IMR-90 (cell line): ENCODE data around the gene SLC26A8. TPM values are rescaled to one million over a fixed set of nuclear protein-coding genes. Genes with fewer than 3 reads are reported as not detected.

ENCODE experiments used
- ATAC-seq: fragments of 200-7000 bp; cut with Tn5 transposase; 2 replicates; pipeline ENCODE4 v1.9.1; 2020; ENCODE audit warnings: low read depth, mild to moderate bottlenecking, moderate library complexity
- BruUV-seq: library from RNA; stranded (reverse); fragments of 400-500 nt; replicated peaks from 2 replicates; lab custom pipeline; 2021; lab: Mats Ljungman, UMichigan
- CTCF ChIA-PET: fragments of 300-600 bp; formaldehyde crosslinking; extraction: SDS; loops from one replicate; lab custom pipeline; 2021; ENCODE audit warnings: antibody characterized with exemption; lab: Yijun Ruan, JAX
- POLR2A ChIA-PET: fragments of 300-600 bp; sonication (Branson Sonifier 250); formaldehyde crosslinking; loops from one replicate; lab custom pipeline; 2022; ENCODE audit warnings: antibody characterized with exemption; ENCODE audit not compliant: unreplicated experiment; lab: Charles Lee
- DNase-seq: peaks from one replicate; pipeline ENCODE4 v3.0.0; 2013
- H2AFZ ChIP-seq: replicated peaks from 2 replicates; pipeline ENCODE3; 2013; ENCODE audit warnings: low read length, mild to moderate bottlenecking; ENCODE audit not compliant: poor library complexity
- H2AK5ac ChIP-seq: 2 replicates; pipeline ENCODE4 v1.6.1; 2013; ENCODE audit warnings: low read depth, low read length, inconsistent platforms
- H2AK9ac ChIP-seq: replicated peaks from 2 replicates; pipeline ENCODE3; 2013; ENCODE audit warnings: mild to moderate bottlenecking, low read depth, low read length, moderate library complexity; ENCODE audit not compliant: poor library complexity
- H2BK120ac ChIP-seq: 2 replicates; pipeline ENCODE4 v1.6.1; 2013; ENCODE audit warnings: low read depth, low read length, inconsistent platforms
- H2BK15ac ChIP-seq: 3 replicates; pipeline ENCODE4 v1.6.1; 2013; ENCODE audit warnings: low read depth, low read length, inconsistent platforms
- H2BK20ac ChIP-seq: 2 replicates; pipeline ENCODE4 v1.6.1; 2013; ENCODE audit warnings: low read depth, mild to moderate bottlenecking, inconsistent platforms, low read length, moderate library complexity
- H2BK5ac ChIP-seq: 2 replicates; pipeline ENCODE4 v1.6.1; 2013; ENCODE audit warnings: mild to moderate bottlenecking, low read depth, low read length, inconsistent platforms; ENCODE audit not compliant: poor library complexity, severe bottlenecking
- H3K14ac ChIP-seq: replicated peaks from 2 replicates; pipeline ENCODE4 v1.6.1; 2013; ENCODE audit warnings: low read depth, low read length, inconsistent platforms
- H3K18ac ChIP-seq: 2 replicates; pipeline ENCODE4 v1.6.1; 2013; ENCODE audit warnings: low read depth, low read length, control low read depth
- H3K23ac ChIP-seq: 2 replicates; pipeline ENCODE4 v1.6.1; 2013; ENCODE audit warnings: low read depth, low read length, inconsistent platforms
- H3K27ac ChIP-seq: 2 replicates; pipeline ENCODE4 v1.5.1; 2013; ENCODE audit warnings: mild to moderate bottlenecking, control low read depth, low read length; ENCODE audit not compliant: insufficient read depth
- H3K27me3 ChIP-seq: 2 replicates; pipeline ENCODE4 v1.6.1; 2013; ENCODE audit warnings: low read length; ENCODE audit not compliant: control insufficient read depth, insufficient read depth
- H3K36me3 ChIP-seq: 2 replicates; pipeline ENCODE4 v1.6.1; 2013; ENCODE audit warnings: low read length, mixed read lengths; ENCODE audit not compliant: control insufficient read depth, insufficient read depth
- H3K4ac ChIP-seq: 2 replicates; pipeline ENCODE4 v1.6.1; 2013; ENCODE audit warnings: low read depth, low read length, inconsistent platforms
- H3K4me1 ChIP-seq: 2 replicates; pipeline ENCODE4 v1.6.1; 2013; ENCODE audit warnings: low read length, mixed read lengths; ENCODE audit not compliant: control insufficient read depth, insufficient read depth
- H3K4me2 ChIP-seq: 2 replicates; pipeline ENCODE4 v1.6.1; 2013; ENCODE audit warnings: low read depth, mild to moderate bottlenecking, control low read depth, low read length, moderate library complexity
- H3K4me3 ChIP-seq: 2 replicates; pipeline ENCODE4 v1.5.1; 2013; ENCODE audit warnings: low read depth, mild to moderate bottlenecking, control low read depth, low read length, moderate library complexity; ENCODE audit not compliant: insufficient read depth
- H3K56ac ChIP-seq: 2 replicates; pipeline ENCODE4 v1.6.1; 2013; ENCODE audit warnings: low read length, inconsistent platforms; ENCODE audit not compliant: insufficient read depth; ENCODE audit errors: extremely low read depth
- H3K79me1 ChIP-seq, 2 experiments: 2 replicates each; pipeline ENCODE4 v1.6.1; 2013; ENCODE audit warnings: low read length in 2 of 2, inconsistent platforms in 1 of 2, low read depth in 1 of 2
- H3K9ac ChIP-seq: 2 replicates; pipeline ENCODE4 v1.6.1; 2013; ENCODE audit warnings: low read depth, low read length, control low read depth
- H3K9me1 ChIP-seq: 2 replicates; pipeline ENCODE4 v1.6.1; 2013; ENCODE audit warnings: low read length, inconsistent platforms; ENCODE audit not compliant: insufficient read depth
- H3K9me3 ChIP-seq: 2 replicates; pipeline ENCODE4 v1.6.1; 2013; ENCODE audit warnings: low read length; ENCODE audit not compliant: control insufficient read depth, insufficient read depth
- H4K20me1 ChIP-seq: 2 replicates; pipeline ENCODE4 v1.6.1; 2013; ENCODE audit warnings: low read length, inconsistent platforms; ENCODE audit not compliant: insufficient read depth
- H4K5ac ChIP-seq: 2 replicates; pipeline ENCODE4 v1.6.1; 2013; ENCODE audit warnings: mild to moderate bottlenecking, low read depth, low read length, control low read depth
- H4K8ac ChIP-seq, 2 experiments: 2 replicates each; pipeline ENCODE4 v1.6.1; 2013; ENCODE audit warnings: low read depth in 2 of 2, low read length in 2 of 2, control low read depth in 1 of 2, inconsistent platforms in 1 of 2
- H4K91ac ChIP-seq: 2 replicates; pipeline ENCODE4 v1.6.1; 2013; ENCODE audit warnings: low read depth, low read length, inconsistent platforms; ENCODE audit not compliant: insufficient read depth
- BHLHE40 ChIP-seq: fragments of 150-350 bp; IDR thresholded peaks from 2 replicates; pipeline ENCODE4 v1.6.1; 2016; ENCODE audit warnings: mild to moderate bottlenecking, low read depth, low read length
- CEBPB ChIP-seq: IDR thresholded peaks from 2 replicates; pipeline ENCODE4 v1.6.1; 2012; ENCODE audit warnings: low read depth, low read length, improper control_type of control experiment
- CHD1 ChIP-seq: IDR thresholded peaks from 2 replicates; pipeline ENCODE4 v1.6.1; 2012; ENCODE audit warnings: low read depth, low read length, improper control_type of control experiment
- MAZ ChIP-seq: IDR thresholded peaks from 2 replicates; pipeline ENCODE4 v1.6.1; 2012; ENCODE audit warnings: low read depth, mild to moderate bottlenecking, low read length, improper control_type of control experiment, moderate library complexity, borderline replicate concordance
- NFE2L2 ChIP-seq: fragments of 150-350 bp; IDR thresholded peaks from 2 replicates; pipeline ENCODE4 v1.6.1; 2016; ENCODE audit warnings: low read depth, mild to moderate bottlenecking, low read length
- POLR2A ChIP-seq: IDR thresholded peaks from 2 replicates; pipeline ENCODE4 v1.6.1; 2012; ENCODE audit warnings: mild to moderate bottlenecking, low read depth, low read length
- RAD21 ChIP-seq: IDR thresholded peaks from 2 replicates; pipeline ENCODE4 v1.6.1; 2012; ENCODE audit warnings: low read length, improper control_type of control experiment
- RFX5 ChIP-seq: IDR thresholded peaks from 2 replicates; pipeline ENCODE4 v1.8.0; 2012; ENCODE audit warnings: low read depth, mild to moderate bottlenecking, low read length, moderate library complexity
- SMC3 ChIP-seq: fragments of 150-350 bp; IDR thresholded peaks from 2 replicates; pipeline ENCODE4 v1.6.1; 2016; ENCODE audit warnings: low read depth, mild to moderate bottlenecking, antibody characterized with exemption, low read length, moderate library complexity
- WGBS, 2 experiments: methylation state at CpG; one replicate each; pipeline versions ENCODE4 v1.1.5 to v1.1.7; 2013; ENCODE audit warnings: missing lambda C conversion rate in 2 of 2; ENCODE audit not compliant: insufficient read length in 1 of 2; ENCODE audit errors: extremely low coverage in 2 of 2; 5-methylcytosine and 5-hydroxymethylcytosine counted together
- dilution Hi-C: fragments of 300-500 bp; cut with HindIII; formaldehyde crosslinking; loops from one replicate; pipeline ENCODE4 v1.14.3; 2018; ENCODE audit warnings: low sequenced_read_pairs; ENCODE audit not compliant: unreplicated experiment
- in situ Hi-C: fragments of 300-500 bp; cut with MboI; formaldehyde crosslinking; loops from 3 replicates; pipeline ENCODE4 v1.14.3; 2019; ENCODE audit warnings: low sequenced_read_pairs, inconsistent platforms, mixed read lengths
- intact Hi-C: fragments of 100-400 bp; cut with micrococcal nuclease; formaldehyde crosslinking; loops from 2 replicates; pipeline ENCODE4 v1.10.0; 2022
- polyA plus RNA-seq, 3 experiments: library from polyadenylated mRNA; depleted of rRNA; stranded (reverse); fragments of >200 nt; gene quantifications; 2 replicates each; pipeline ENCODE4 v1.2.3, GENCODE V29; 2012; ENCODE audit warnings: low replicate concordance in 1 of 3
- total RNA-seq: library from RNA; depleted of rRNA; stranded (reverse); fragments of >200 nt; gene quantifications from 2 replicates; pipeline ENCODE4 v1.2.3, GENCODE V29; 2012
- TF ChIP-seq, protein P1 (sequence below): conservative IDR thresholded peaks from 2 replicates; pipeline ENCODE4 v1.5.1; 2012; ENCODE audit warnings: mild to moderate bottlenecking, low read depth, low read length, improper control_type of control experiment

SLC26A8 gene
- total and polyA plus RNA-seq, 2 of the 4 experiments (the other 2 are of a cell fraction): 0.07 TPM; not detected in 1

- no peak for TF ChIP-seq NFE2L2
- TF ChIP-seq CHD1: no peak
- no peak for TF ChIP-seq SMC3
Observed at GRCh38 chr6:36028088-36028876, 3.8 kb upstream of the SLC26A8 start (continued).

DNA sequence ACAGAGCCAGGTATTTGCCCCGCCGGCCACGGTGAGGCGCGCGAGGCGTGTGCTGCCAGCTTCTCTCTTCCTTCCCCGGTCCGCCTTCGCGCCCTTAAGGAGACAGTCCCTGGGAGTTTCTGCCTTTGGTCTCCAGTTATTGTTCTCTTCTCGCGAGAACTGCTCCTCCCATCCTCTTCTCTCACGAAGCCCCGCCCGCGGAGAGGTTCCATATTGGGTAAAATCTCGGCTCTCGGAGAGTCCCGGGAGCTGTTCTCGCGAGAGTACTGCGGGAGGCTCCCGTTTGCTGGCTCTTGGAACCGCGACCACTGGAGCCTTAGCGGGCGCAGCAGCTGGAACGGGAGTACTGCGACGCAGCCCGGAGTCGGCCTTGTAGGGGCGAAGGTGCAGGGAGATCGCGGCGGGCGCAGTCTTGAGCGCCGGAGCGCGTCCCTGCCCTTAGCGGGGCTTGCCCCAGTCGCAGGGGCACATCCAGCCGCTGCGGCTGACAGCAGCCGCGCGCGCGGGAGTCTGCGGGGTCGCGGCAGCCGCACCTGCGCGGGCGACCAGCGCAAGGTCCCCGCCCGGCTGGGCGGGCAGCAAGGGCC lies 3.2 kb upstream of the SLC26A8 start, which contains the start of gene MAPK14:
MAPK14 (plus strand) TSS at position 308 of the 587 bp plus-strand sequence. CDS start 350 bp downstream, outside the sequence.
- CTCF ChIA-PET: interaction anchor here (0.7 to 4.1 kb wide), 3 partner anchors 18 to 98 kb away, joined by 3 to 28 read pairs (median 3); no protein-coding TSS in a partner anchor
- H2AFZ ChIP-seq: peak within 1 kb of the TSS; percentile 98

More for the DNA sequence above, 3.2 kb upstream of the SLC26A8 start, which contains the start of gene MAPK14:
- peak within 1 kb of the TSS; percentile 93 for H2BK5ac ChIP-seq
- peaks cover 27% of the 10 kb centered on the region for H4K20me1 ChIP-seq
- dilution Hi-C loops (no loop called here), in situ Hi-C loops (loop anchor here (5.0 to 10.0 kb wide), 2 partner anchors 70 to 167 kb away; partner anchors contain the start of gene BRPF3), intact Hi-C loops (loop anchor here (1.0 to 5.0 kb wide), 5 partner anchors 40 to 333 kb away; partner anchors contain the start of genes BRPF3 and SRPK1)
- peak within 1 kb of the TSS; percentile 83 for H3K4me2 ChIP-seq
- peak within 1 kb of the TSS; percentile 66; the same call in 1 of the 2 replicates for H2BK120ac ChIP-seq
- peaks cover 0 to 10% of the 10 kb centered on the region in 2 experiments; a peak in 3 of 4 replicates for H3K79me1 ChIP-seq
- H3K27ac ChIP-seq: peak within 1 kb of the TSS; percentile 94
- H3K14ac ChIP-seq: peak within 1 kb of the TSS; percentile 60
- BruUV-seq: no TSS peak
- no peak within 1 kb of the TSS for H2BK15ac ChIP-seq
- H3K27me3 ChIP-seq: no peaks in the 10 kb centered on the region
- no peaks in the 10 kb centered on the region for H3K9me3 ChIP-seq
- H3K9ac ChIP-seq: peak within 1 kb of the TSS; percentile 98
- H3K9me1 ChIP-seq: 0 out of 2 replicates have a peak, but pooled peaks cover 7% of the 10 kb centered on the region
- H3K4ac ChIP-seq: peak within 1 kb of the TSS; percentile 83
- peak; percentile 100 for DNase-seq
- POLR2A ChIA-PET: no interaction called here
- TF ChIP-seq MAZ (peak; percentile 96), BHLHE40 (no peak), CEBPB (no peak), POLR2A (peak; percentile 88), RFX5 (no peak), RAD21 (peak; percentile 88), SMC3 (peak; percentile 90)
- TF ChIP-seq, protein P1, sequence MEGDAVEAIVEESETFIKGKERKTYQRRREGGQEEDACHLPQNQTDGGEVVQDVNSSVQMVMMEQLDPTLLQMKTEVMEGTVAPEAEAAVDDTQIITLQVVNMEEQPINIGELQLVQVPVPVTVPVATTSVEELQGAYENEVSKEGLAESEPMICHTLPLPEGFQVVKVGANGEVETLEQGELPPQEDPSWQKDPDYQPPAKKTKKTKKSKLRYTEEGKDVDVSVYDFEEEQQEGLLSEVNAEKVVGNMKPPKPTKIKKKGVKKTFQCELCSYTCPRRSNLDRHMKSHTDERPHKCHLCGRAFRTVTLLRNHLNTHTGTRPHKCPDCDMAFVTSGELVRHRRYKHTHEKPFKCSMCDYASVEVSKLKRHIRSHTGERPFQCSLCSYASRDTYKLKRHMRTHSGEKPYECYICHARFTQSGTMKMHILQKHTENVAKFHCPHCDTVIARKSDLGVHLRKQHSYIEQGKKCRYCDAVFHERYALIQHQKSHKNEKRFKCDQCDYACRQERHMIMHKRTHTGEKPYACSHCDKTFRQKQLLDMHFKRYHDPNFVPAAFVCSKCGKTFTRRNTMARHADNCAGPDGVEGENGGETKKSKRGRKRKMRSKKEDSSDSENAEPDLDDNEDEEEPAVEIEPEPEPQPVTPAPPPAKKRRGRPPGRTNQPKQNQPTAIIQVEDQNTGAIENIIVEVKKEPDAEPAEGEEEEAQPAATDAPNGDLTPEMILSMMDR: peak; percentile 95
- peak within 1 kb of the TSS; percentile 43 to 84; a peak in 1 of 4 replicates for H4K8ac ChIP-seq
- H2AK9ac ChIP-seq: peak within 1 kb of the TSS; percentile 97
- H3K23ac ChIP-seq: peak within 1 kb of the TSS; percentile 25
- no peaks in the 10 kb centered on the region for H3K36me3 ChIP-seq
- WGBS, 2 experiments: 0% methylated on average over 33 of the region's 62 CpGs; no CpG with 5 or more reads in 1 of the 2 experiments
- H4K5ac ChIP-seq: peak within 1 kb of the TSS; percentile 77
- H3K56ac ChIP-seq: peak within 1 kb of the TSS; percentile 64
- H2BK20ac ChIP-seq: no peak within 1 kb of the TSS
- peak within 1 kb of the TSS; percentile 47; the same call in 1 of the 2 replicates for H3K18ac ChIP-seq
- ATAC-seq: peak; percentile 85
- H3K4me1 ChIP-seq: peaks cover 6% of the 10 kb centered on the region; the same call in 1 of the 2 replicates
- peak within 1 kb of the TSS; percentile 83; the same call in 1 of the 2 replicates for H4K91ac ChIP-seq
- peak within 1 kb of the TSS; percentile 65 for H3K4me3 ChIP-seq
- peak within 1 kb of the TSS; percentile 88 for H2AK5ac ChIP-seq
